ENCODE measurements around the gene UBFD1. TPM values are rescaled to one million over a fixed set of nuclear protein-coding genes. Genes with fewer than 3 reads are reported as not detected.
"Not testable (repeated sequence)": the region's sequence is repeated elsewhere in the genome, so short reads cannot be mapped to it uniquely, and the experiment has no call there.

UBFD1 gene
- total RNA-seq, 1 experiment from 2014 or later = 78.6 TPM

DNA sequence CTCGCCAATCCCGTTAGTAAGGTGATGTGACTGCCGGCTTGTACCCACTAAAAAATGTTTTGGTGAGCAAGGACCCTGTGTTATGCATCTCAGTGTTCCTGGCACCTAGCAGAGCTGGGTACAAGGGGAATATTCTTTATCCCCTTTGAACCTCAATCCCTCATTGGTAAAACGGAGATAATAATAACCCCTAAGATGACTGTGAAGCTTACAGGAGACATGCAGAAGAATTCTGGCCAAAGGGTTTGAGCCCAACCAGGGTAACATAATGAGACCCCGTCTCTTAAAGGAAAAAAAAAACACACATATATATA is 48.1 kb upstream of the UBFD1 start:
- Mint-ChIP-seq H3K4me3 (ENCODE audit: unreplicated experiment) (peak overlapping the region; percentile 88), H3K36me3 (ENCODE audit: insufficient read depth, unreplicated experiment) (peaks cover 38% of the 10 kb centered on the region), H3K27me3 (ENCODE audit: insufficient read depth, unreplicated experiment) (no peaks in the 10 kb centered on the region), H3K4me1 (ENCODE audit: low read depth, unreplicated experiment) (peaks cover 43% of the 10 kb centered on the region), H3K27ac (ENCODE audit: unreplicated experiment) (peak overlapping the region; percentile 73), H3K9me3 (ENCODE audit: unreplicated experiment) (peaks cover 6% of the 10 kb centered on the region)
- ChIA-PET POLR2A (interaction anchor here (1.5 kb wide), 1 partner anchor 12 kb away, joined by 5 read pairs; no protein-coding TSS in a partner anchor), CTCF (no interaction called here)
- H3K4me1 ChIP-seq = peaks cover 9% of the 10 kb centered on the region
- H3K4me3 ChIP-seq (ENCODE audit: low read depth, low read length) = peak overlapping the region; percentile 76
- DNase-seq = no peak
- no peak for TF ChIP-seq CTCF (IDR thresholded peaks at IDR 0.05; ENCODE audit: insufficient read depth in 1 of 2, low read depth in 1 of 2, low read length in 1 of 2, severe bottlenecking in 1 of 2, unreplicated experiment in 1 of 2)
- intact Hi-C loops (cut with micrococcal nuclease; ENCODE audit: unreplicated experiment) = no loop called here
- H3K27me3 ChIP-seq (replicated peaks; ENCODE audit: control insufficient read depth, insufficient read depth, low read length) = no peaks in the 10 kb centered on the region
- no peaks in the 10 kb centered on the region for H3K36me3 ChIP-seq (ENCODE audit: control insufficient read depth, insufficient read depth, low read length)
- TSS peak; percentile 68 for BruUV-seq (replicated peaks)
- H3K9me3 ChIP-seq = no peaks in the 10 kb centered on the region

GRCh38 chr16:23509782-23510163 is 47.8 kb upstream of the UBFD1 start:
- H3K36me3 Mint-ChIP-seq (ENCODE audit: insufficient read depth, unreplicated experiment) = peaks cover 41% of the 10 kb centered on the region
- CTCF ChIA-PET = no interaction called here

GRCh38 chr16:23510164-23510914 is 47.2 kb upstream of the UBFD1 start, which contains the start of gene GGA2:
Gene GGA2, minus strand, starts transcription at chr16:23510494. Its CDS starts 83 bp downstream, at chr16:23510411.
- Mint-ChIP-seq H3K27ac (ENCODE audit: unreplicated experiment) (peak within 1 kb of the TSS; percentile 73), H3K4me1 (ENCODE audit: low read depth, unreplicated experiment) (peaks cover 43% of the 10 kb centered on the region), H3K27me3 (ENCODE audit: insufficient read depth, unreplicated experiment) (no peaks in the 10 kb centered on the region), H3K4me3 (ENCODE audit: unreplicated experiment) (peak within 1 kb of the TSS; percentile 88), H3K9me3 (ENCODE audit: unreplicated experiment) (peaks cover 6% of the 10 kb centered on the region), H3K36me3 (ENCODE audit: insufficient read depth, unreplicated experiment) (peaks cover 43% of the 10 kb centered on the region)
- ChIA-PET POLR2A (interaction anchor here (1.5 kb wide), 1 partner anchor 13 kb away, joined by 5 read pairs; no protein-coding TSS in a partner anchor), CTCF (no interaction called here)
- Histone ChIP-seq H3K4me3 (ENCODE audit: low read depth, low read length) (peak within 1 kb of the TSS; percentile 76), H3K36me3 (ENCODE audit: control insufficient read depth, insufficient read depth, low read length) (no peaks in the 10 kb centered on the region), H3K4me1 (no peaks in the 10 kb centered on the region), H3K27me3 (replicated peaks; ENCODE audit: control insufficient read depth, insufficient read depth, low read length) (no peaks in the 10 kb centered on the region), H3K9me3 (no peaks in the 10 kb centered on the region)
- TF ChIP-seq CTCF (IDR thresholded peaks at IDR 0.05; ENCODE audit: insufficient read depth in 1 of 2, low read depth in 1 of 2, low read length in 1 of 2, severe bottlenecking in 1 of 2, unreplicated experiment in 1 of 2) = peak in 1 of 2 experiments; percentile 2
- DNase-seq = peak; percentile 78 to 87
- intact Hi-C loops (cut with micrococcal nuclease; ENCODE audit: unreplicated experiment) = no loop called here
- BruUV-seq (replicated peaks) = no TSS peak

More at GRCh38 chr16:23509782-23510163, 47.8 kb upstream of the UBFD1 start:
- POLR2A ChIA-PET = interaction anchor here (1.5 kb wide), 1 partner anchor 13 kb away, joined by 5 read pairs; no protein-coding TSS in a partner anchor
- intact Hi-C loops (cut with micrococcal nuclease; ENCODE audit: unreplicated experiment) = no loop called here
- Mint-ChIP-seq H3K27me3 (ENCODE audit: insufficient read depth, unreplicated experiment) (no peaks in the 10 kb centered on the region), H3K4me1 (ENCODE audit: low read depth, unreplicated experiment) (peaks cover 43% of the 10 kb centered on the region), H3K4me3 (ENCODE audit: unreplicated experiment) (peak overlapping the region; percentile 88), H3K27ac (ENCODE audit: unreplicated experiment) (peak overlapping the region; percentile 73), H3K9me3 (ENCODE audit: unreplicated experiment) (peaks cover 6% of the 10 kb centered on the region)
- BruUV-seq (replicated peaks) = no TSS peak
- Histone ChIP-seq H3K36me3 (ENCODE audit: control insufficient read depth, insufficient read depth, low read length) (no peaks in the 10 kb centered on the region), H3K9me3 (no peaks in the 10 kb centered on the region), H3K4me3 (ENCODE audit: low read depth, low read length) (peak overlapping the region; percentile 76), H3K27me3 (replicated peaks; ENCODE audit: control insufficient read depth, insufficient read depth, low read length) (no peaks in the 10 kb centered on the region), H3K4me1 (peaks cover 5% of the 10 kb centered on the region)
- no peak for TF ChIP-seq CTCF (IDR thresholded peaks at IDR 0.05; ENCODE audit: insufficient read depth in 1 of 2, low read depth in 1 of 2, low read length in 1 of 2, severe bottlenecking in 1 of 2, unreplicated experiment in 1 of 2)
- no peak for DNase-seq

GRCh38 chr16:23510915-23511270 is 46.6 kb upstream of the UBFD1 start:
- peak overlapping the region; percentile 73 for H3K27ac Mint-ChIP-seq (ENCODE audit: unreplicated experiment)

More at GRCh38 chr16:23510915-23511270, 46.6 kb upstream of the UBFD1 start:
- peak overlapping the region; percentile 76 for H3K4me3 ChIP-seq (ENCODE audit: low read depth, low read length)
- H3K27me3 ChIP-seq (replicated peaks; ENCODE audit: control insufficient read depth, insufficient read depth, low read length); H3K27me3 Mint-ChIP-seq (ENCODE audit: insufficient read depth, unreplicated experiment); H3K4me1 ChIP-seq; DNase-seq; H3K36me3 ChIP-seq (ENCODE audit: control insufficient read depth, insufficient read depth, low read length); H3K9me3 ChIP-seq; CTCF ChIA-PET; H3K9me3 Mint-ChIP-seq (ENCODE audit: unreplicated experiment); intact Hi-C loops (cut with micrococcal nuclease; ENCODE audit: unreplicated experiment): not testable (repeated sequence)
- peaks cover 37% of the 10 kb centered on the region for H3K4me1 Mint-ChIP-seq (ENCODE audit: low read depth, unreplicated experiment)
- peaks cover 43% of the 10 kb centered on the region for H3K36me3 Mint-ChIP-seq (ENCODE audit: insufficient read depth, unreplicated experiment)
- POLR2A ChIA-PET = interaction anchor here (1.5 kb wide), 1 partner anchor 14 kb away, joined by 5 read pairs; no protein-coding TSS in a partner anchor
- TSS peak; percentile 92 for BruUV-seq (replicated peaks)
- peak overlapping the region; percentile 88 for H3K4me3 Mint-ChIP-seq (ENCODE audit: unreplicated experiment)
